Brain pericyte (primary cell): ENCODE data around the gene ABCB8.
A peak's percentile ranks its signal among the peaks of the same experiment; 100 is the strongest.
"Not testable (repeated sequence)": the region's sequence is repeated elsewhere in the genome, so short reads cannot be mapped to it uniquely, and the experiment has no call there.

Experiments
- DNase-seq: peaks from one replicate; pipeline ENCODE4 v3.0.0-alpha.2; 2012; ENCODE audit warnings: low read depth, low spot score

ABCB8 gene

GRCh38 chr7:151034312-151035025 lies 6.2 kb downstream of the ABCB8 start:
- no peak for DNase-seq

- DNase-seq: no peak
These were observed 6.9 kb downstream of the ABCB8 start for GRCh38 chr7:151035026-151035717.

GRCh38 chr7:151035902-151036301 lies 7.7 kb downstream of the ABCB8 start:
- DNase-seq: no peak

DNA sequence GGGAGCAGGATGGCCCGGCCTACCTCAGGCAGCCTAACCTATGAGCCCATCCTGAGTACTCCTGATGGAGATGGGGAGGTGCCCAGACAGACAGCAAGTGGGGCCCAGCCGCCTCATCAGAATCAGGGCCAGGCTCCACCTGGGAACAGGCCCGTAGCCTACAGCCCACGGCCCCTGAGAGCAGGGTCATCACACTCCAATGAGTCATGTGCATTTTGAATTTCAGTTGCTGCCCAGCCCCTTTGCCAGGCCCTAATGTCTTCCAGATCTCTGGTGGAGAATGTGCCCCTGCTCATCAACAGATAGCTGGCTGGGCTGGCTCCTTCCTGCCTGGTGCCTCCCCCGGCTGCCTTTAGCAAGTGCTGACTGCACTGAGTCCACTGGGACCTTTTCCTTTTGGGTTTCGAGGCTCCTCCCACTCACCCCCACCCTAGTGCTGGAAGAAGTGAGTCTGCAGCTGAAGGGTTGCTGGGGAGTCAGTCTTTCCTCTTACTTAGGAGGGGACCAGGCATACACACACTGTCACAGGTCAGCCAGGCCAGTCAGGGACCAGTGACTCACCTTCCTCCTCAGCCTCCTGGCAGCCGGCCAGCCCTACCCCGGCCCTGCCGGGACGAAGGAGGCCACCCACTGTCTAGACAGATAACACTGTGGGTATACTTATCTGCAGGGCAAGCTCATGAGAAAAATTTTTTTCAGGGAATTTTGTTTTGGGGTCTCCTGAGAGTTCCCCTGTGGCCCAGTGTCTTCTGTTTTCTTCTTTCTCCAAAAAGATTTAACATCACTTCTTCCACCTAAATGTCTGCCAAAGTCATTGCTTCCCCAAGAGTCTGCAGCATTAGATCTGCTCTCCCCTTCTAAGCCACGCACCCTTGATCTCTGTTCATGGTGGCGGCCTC lies 10.9 kb downstream of the ABCB8 start:
- DNase-seq: peak; percentile 63

DNA sequence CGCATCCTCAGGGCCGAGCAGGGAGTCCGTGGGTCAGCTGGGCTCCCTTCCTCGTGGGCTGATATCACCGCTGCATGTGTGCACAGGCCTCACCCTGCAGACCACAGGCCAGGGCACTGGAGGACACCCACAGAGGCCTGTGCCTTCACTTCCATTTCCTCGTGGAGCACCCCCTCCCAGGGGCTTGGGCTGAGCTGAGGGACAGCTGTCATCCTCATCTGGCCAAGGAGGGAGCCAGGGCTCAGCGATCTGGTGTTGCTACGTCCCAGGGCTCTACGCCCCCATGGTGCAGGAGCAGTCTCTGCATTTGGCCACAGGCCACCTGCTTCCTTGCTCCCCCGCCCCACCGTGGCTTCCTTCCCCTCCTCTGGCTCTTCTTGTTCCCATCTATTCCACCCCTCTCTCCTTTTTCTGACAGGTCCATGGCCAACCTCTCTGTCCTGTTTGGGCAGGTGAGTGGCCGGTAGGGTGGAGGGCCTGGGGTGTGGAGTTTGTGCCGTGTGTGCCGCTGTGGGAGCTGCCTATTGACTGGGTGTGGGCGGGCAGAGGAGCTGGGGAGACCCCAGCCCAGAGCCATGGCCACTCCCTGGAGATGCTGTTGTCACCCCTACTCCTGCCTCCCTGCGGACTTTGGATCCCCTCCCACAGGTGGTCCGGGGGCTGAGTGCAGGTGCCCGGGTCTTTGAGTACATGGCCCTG lies 11.7 kb downstream of the ABCB8 start:
- no peak for DNase-seq

DNA sequence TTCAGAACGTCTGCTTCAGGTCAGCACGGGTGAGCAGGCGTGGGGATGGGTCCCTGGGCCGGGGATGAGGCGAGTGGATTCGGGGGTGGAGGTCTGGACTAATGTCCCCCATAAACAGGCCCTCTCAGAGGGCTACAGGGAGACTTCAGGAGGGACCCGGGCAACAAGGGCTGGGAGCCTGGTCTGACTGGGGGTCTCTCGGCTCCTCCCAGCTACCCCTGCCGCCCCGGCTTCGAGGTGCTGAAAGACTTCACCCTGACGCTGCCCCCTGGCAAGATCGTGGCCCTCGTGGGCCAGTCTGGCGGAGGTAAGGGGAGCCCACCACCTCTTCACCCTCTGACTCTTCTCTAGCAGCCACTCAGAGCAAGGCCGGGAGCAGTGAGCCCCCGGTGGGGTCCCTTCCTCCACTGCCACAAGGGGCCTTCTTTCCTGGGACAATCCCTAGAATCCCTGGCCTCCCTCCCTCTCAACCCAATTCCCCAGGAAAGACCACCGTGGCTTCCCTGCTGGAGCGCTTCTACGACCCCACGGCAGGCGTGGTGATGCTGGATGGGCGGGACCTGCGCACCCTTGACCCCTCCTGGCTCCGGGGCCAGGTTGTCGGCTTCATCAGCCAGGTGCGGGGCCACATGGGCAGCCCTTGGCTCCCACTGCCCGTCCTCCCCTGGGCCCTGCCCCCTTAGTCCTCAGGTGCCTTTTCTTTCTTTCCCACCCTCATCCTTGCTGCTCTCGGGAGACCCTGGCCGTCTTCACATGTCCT lies 12.5 kb downstream of the ABCB8 start:
- no peak for DNase-seq

DNA sequence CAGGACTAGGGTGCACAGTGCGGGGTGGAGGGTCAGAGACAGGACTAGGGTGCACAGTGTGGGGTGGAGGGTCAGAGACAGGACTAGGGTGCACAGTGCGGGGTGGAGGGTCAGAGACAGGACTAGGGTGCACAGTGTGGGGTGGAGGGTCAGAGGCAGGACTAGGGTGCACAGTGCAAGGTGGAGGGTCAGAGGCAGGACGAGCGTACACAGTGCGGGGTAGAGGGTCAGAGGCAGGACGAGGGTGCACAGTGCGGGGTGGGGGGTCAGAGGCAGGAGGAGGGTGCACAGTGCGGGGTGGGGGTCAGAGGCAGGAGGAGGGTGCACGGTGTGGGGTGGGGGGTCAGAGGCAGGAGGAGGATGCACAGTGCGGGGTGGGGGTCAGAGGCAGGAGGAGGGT lies 15.2 kb downstream of the ABCB8 start:
- DNase-seq: not testable (repeated sequence)

DNA sequence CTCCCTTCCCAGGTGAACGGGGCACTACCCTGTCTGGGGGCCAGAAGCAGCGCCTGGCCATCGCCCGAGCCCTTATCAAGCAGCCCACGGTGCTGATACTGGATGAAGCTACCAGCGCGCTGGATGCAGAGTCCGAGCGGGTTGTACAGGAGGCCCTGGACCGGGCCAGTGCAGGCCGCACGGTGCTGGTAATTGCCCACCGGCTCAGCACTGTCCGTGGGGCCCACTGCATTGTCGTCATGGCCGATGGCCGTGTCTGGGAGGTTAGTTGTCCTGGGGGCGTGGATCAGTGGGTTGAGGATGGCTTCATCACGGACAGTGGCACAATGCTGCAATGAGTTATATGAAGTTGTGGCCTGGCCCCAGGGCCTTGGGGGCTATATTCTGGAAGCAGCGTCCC lies 15.7 kb downstream of the ABCB8 start:
- no peak for DNase-seq

- DNase-seq: no peak
These were observed 17.0 kb downstream of the ABCB8 start for GRCh38 chr7:151045262-151045661.

DNA sequence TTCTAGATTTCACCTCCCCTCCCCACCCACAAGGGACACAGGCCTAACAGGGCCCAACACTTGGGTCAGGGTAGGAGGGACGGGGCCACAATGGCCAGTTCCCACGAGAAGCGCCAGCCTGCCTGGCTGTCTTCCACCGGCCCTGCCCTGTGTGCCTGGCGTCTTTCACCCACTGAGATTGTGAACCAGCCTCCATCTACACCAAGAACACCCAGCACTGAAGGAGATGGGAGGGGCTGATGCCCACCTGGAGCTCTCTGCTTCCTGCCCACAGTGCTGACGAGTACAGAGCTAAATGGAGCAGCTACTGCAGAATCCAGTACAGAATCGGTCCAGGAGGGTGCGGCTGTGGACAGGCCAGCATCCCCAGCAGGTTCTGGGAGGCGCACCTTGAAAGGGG lies 17.7 kb downstream of the ABCB8 start:
- no peak for DNase-seq

DNA sequence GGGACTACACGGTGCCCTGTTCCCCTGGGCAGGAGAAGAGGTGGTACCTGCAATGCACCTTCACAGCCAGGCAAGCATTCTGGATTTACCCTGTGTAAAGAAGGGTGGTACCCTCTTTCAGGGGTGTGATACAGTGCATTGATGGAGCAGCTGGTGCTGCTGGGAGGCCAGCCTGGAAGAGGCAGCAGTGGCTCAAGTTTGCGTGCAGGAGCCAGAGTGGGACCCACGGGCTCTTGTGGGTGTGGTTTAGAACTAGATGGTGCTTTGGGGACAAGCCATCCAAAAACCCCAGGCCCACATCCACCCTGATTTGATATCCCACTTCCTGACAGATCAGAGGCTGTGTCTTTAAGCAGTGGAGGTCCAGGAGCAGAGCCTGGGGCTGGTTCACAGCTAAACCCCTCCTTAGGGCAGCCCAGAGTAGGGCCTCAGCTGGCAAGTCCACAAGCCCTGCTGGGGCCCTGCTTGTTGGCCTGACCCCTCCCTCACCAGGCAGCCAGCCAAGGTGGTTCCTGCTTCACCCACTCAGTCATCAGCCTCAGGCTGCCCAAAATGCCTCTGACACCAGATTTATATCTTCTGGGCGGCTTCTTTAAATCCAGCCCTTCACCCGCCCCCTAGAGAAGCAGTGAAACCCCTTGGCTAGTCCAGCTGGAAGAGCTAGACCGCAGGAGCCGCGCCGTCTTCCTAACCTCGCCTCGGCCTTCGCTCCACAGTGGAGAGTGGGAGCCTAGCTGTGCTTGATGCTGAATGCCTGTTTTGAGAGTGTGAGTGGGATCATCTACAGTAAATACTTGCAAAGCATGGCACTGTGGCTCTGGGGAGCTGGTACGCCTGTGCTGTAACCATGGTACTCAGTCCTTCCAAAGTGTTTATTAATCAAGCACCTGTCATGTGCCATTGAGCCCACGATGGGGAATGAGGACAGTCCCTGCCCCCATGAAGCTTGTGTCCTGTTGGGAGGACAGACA lies 18.6 kb downstream of the ABCB8 start:
- no peak for DNase-seq

- DNase-seq: no peak
These were observed 19.9 kb downstream of the ABCB8 start, which contains the start of gene ASIC3 for GRCh38 chr7:151047976-151048815. ASIC3 (plus strand) TSS chr7:151048531; CDS start chr7:151048886, 355 bp downstream.

- no peak for DNase-seq
These were observed 20.7 kb downstream of the ABCB8 start for GRCh38 chr7:151048911-151049463.

DNA sequence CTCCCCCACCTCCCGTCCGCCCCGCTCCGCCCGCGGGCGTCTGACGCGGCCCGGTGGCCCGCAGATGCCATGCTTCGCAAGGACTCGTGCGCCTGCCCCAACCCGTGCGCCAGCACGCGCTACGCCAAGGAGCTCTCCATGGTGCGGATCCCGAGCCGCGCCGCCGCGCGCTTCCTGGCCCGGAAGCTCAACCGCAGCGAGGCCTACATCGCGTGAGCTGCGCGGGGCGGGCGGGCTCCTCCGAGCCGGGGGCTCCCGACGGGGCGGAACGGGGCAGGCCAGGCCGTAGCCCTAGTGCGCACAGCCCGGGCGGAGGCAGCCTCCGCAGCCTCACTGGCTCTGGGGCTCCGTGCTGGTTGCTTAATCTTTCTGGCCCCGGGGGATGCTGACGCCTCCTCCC lies 22.9 kb downstream of the ABCB8 start:
- peak; percentile 63 for DNase-seq

GRCh38 chr7:151053096-151053495 lies 24.8 kb downstream of the ABCB8 start:
- no peak for DNase-seq

DNA sequence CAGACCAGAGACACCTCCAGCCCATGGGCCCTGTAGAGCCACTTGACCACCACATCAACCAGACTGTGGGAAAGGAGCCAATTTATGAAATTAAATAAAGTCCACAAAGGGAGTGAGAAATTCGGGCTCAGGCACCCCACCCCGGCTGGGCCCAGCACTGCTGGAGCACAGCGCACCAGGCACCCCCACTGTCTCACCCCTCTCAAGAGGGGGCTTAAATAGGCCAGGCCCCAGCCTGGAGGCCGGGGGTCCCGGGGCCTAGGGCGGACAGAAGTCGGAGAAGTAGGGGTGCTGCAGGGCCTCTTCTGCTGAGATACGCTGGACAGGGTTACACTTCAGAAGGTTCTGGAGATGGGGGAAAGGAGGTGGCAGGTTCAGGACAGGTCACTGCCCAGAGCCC lies 25.5 kb downstream of the ABCB8 start:
- DNase-seq: no peak

DNA sequence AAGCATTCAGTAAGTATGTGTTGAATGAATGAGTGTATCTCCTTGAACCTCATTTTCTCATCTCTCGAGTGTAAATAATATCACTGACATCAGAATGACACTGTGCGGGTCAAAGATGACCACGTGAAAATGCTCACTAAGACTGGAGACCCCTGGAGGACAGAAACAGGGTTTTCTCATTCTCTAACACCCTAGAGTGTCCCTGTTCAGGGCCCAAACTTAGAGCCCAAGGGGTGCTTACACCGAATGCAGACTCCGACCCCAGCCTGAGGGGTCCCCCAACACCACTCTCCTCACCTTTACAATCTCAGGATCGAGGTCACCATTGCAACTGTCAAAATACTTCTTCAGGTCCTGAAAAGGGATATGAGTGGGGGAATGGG lies 28.0 kb downstream of the ABCB8 start:
- DNase-seq: no peak

DNA sequence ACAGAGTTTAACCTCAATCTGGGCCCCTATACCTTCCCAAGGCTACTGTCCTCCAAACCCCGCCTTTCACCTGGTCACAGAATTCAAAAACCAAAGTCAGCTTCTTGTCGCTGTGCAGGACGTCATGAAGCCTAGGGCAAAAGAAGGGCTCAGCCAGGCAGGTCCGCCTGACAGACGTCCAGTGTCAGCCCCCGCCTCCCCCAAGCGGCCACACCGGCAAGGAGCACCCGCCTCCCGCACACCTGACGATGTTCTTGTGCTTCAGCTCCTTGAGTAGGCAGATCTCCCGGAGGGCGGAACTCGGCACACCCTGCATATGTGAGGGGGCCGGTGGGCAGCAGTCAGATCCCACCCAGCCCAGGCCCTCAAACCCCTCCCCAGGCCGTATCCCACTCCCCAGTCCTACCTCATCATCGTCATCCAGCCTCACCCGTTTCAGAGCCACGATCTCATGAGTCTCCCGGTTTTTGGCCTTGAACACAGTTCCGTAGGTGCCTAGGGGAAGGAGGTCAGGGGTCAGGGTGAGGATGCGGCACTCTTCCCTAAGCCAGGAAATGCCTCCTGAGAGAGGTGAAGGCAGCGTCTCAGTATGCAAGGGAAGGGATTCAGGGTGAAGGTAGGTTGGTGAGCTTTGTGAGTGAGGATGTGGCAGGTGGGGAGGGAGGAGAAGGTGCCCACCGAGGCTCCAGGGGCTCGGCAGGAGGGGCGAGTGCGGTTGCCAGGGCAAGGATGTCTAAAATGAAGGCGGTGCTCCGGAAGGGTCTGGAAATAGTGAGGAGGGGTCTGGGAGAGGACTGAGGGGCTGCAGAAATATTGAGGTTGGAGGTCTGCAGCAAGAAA lies 28.6 kb downstream of the ABCB8 start:
- no peak for DNase-seq
